T-helper 1 cell (primary cell): ENCODE data around the gene FADS3.

Experiments
- DNase-seq, 5 donors: peaks; one replicate each; pipeline ENCODE4 v3.0.0-alpha.2; 2012 to 2020

The FADS3 gene

DNA sequence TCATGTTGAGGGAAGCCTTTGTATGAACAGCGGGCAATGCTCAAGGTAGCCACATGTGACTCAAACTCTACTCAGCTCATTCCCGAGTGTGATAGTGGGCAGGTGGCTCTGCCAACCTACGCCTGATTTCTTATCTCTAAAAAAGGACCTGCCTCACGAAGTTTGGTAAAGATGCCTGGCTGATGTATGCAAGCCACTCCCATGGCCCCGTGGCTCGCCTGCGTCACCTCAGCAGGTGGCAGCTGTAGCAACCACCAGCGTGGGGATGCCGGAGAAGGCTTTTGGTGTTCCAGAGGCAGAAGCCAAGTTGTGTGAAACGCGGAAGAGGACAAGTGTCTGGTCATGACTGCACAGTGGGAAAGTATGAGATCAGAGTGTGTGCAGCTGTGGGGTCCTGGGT is 57.9 kb downstream of the FADS3 start:
- DNase-seq, result peak in 1 of 5 donors; percentile 26

DNA sequence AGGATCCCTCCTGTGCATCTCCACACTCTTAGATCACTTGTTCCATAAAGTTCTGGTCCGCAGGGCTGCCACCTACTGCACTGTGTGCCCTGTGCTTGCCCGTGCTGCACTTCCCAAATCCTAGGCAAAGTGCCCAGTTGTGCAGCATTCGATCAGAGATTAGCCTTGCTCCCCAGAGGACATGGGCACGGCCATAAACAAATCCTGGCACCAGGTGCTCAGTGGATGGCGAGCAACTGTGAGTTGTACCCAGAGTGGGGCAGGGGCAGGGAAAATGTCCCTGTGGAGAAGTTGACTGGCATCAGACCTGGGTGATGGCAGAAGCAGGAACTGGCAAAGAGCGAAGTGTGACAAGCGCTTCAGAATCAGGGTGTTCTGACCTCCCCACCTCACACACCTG is 58.6 kb downstream of the FADS3 start:
- no peak for DNase-seq

DNA sequence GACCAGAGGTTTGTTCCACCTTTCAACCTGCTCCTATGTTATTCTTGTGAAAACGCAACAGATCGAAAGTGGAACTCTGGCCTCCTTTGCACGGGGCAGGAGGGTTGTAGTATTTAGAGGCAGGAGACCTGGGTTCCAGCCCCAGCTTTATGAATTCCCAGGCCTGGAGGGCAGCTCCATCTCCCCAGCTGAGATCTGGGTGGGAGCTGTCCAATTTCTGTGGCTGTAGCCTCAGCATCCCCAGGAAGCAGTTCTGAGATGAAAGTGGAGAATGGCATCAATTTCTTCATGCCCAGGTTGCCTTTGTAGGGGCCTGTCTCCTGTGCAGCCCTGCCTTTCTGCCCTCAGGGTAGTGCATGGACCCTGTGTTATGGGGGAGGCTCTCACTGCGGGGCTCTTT is 59.1 kb downstream of the FADS3 start:
- DNase-seq, result no peak

DNA sequence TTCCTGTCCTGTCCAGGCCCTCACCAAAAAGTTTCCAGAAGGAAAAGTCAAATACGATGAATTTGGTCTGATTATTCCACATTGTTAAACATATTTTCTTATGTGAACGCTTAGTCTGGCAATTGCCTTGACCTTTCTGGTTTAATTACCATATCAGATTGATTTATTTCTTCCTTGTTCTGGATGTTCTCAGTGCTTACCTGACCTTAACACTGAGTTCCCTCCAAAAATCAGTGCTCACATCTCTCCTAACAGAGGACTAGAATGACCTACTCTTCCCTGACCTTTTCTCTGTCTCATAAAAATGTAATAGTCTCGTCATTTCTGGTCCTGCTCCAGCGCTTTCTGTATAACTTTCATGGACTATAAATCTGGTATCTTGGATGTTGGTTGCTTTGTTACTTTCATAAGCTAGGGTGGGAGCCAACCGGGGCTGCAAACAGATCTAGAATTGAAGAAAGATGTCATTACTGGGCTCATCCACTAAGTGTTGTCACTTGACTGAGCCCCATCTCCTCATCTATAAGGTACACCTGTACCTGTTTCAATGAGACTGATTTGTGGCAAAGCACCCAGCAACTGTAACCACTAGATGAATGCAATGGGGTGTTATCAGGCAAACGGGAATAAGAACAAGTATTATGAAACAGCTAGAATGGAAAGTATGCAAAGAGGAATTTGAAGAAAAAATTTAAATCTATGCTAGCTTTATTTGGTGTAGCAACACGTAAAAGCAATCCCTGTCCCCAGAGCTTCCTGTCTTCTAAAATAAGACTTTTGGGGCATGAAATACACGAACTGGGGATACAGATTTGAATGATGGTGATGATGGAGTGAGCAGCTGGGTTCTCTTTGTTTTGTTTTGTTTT is 60.9 kb downstream of the FADS3 start:
- DNase-seq, result no peak

DNA sequence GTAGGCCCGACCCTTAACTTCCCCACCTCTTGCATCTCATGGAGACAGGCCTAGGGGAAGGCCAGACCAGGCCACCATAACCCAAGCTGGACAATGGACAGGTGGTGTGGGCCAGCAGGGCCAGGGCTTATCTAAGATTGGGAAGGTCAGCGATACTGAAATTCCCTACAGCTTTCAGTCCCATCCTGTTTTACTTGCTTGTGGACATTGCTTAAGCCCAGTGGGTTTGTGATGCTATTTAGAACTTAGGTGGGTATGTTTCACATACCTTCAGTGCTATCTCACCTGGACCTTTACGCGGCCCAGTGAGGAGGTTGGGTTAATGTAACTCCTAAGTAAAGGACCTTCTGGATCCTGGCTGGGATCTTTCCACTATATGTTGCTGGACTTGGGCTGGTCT is 61.5 kb downstream of the FADS3 start:
- no peak for DNase-seq

DNA sequence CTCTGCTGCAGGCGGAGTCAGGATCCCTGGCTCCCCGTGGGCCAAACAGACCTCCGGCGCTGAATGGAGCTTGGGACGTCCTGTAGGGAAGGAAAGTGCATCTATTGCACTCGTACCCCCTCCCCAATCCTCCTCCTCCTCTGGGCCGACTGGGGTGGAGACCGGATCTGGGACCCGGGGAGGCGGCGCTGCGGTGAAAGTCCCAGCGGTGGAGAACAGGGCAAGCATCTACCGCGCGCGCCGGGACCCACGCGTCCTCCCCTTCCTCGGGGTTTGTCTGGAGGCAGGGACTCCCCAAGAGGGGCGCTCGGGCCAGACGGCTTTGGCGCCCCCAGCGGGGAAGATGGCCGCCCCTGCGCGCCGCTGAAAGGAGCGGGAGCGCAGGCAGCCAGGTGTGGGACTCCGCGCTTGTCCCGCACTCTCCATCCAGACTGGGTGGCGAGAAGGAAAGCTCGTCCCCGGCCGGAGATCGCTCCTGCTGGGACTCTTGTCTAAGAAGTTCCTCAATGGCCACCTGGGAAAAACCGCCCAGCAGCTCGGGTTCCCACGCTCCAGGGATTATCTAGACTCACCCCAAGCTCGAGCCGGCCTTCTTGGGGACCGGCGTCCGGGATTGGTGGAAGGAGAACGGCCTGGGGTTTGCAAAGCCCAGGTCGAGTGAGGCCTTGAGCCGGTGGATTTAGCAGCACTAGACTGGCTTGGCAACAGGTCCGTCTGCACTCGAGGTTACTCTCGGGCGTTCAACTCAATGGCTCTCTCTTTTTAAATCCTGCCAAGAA is 62.5 kb downstream of the FADS3 start:
- peak in 1 of 5 donors; percentile 64 for DNase-seq

DNA sequence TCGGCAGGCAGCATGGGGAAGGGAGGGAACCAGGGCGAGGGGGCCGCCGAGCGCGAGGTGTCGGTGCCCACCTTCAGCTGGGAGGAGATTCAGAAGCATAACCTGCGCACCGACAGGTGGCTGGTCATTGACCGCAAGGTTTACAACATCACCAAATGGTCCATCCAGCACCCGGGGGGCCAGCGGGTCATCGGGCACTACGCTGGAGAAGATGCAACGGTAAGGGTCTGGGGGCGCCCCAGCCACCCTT is 63.0 kb downstream of the FADS3 start:
- no peak for DNase-seq

DNA sequence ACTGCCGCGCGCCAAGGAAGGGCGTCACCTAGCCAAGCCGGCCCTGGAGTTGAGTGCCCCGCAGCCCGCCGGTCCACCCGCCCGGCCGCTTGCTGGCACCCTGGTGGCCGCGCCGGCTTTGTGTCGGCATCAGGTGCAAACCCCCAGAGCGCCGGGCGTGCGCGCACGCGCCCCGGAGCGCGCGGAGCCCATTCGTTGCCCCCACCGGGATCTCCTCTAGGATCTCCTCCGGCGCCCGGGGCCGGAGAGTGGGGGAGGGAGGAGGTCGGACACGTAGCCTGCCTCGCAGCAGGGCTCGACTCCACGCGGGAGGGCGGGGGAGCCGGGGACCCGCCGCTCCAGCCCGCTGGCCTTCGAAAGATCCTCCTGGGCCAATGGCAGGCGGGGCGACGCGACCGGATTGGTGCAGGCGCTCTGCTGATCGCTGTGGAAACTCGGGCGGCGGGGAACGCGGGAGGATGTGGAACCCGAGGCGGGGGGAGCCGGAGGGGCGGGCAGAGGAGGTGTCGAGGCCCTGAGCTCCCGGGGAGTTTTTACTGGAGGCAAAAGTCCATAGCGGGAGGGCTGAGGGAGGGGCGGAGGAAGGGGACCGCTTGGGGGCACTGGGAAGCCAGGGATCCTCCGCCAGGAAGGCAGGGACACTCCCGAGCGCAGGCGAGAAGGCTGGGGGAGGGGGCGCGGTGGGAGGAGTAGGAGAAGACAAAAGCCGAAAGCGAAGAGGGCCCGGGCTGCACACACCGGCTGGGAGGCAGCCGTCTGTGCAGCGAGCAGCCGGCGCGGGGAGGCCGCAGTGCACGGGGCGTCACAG is 63.6 kb downstream of the FADS3 start, which contains the start of gene FADS2:
TSS of gene FADS2 (plus strand) at position 730 of the 808 bp plus-strand sequence. CDS start 91 bp downstream, outside the sequence.
- peak; percentile 39 to 90 (median 43) for DNase-seq

DNA sequence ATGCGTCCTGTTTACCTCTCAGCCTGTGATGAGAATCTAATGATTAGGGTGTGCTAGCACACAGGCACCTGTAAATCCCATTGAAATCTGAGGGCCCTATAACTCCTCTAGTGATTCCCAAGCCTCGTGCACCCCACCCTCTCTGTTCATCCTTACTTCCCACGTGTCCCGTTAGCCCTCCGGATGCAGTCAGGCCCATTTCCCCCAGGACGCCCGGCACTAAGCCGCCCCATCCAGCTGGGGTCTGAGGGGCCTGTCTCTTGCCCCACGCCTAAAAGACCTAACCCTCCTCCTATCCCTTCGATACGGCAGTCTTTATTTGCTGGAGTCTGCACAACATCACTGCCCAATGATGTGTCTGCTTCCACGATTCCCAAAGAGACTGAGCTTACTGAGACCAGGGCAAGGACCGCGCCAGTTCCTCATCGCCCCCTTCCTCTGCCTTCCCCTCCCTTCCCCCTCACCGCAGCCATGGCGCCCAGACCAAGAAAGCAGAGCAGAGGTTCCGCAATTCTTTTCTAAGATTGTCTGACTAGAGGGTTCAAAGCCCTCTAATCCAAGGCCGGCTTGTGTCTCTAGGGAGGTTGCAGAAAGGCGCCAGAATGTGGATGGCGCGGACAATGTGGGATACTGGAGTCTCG is 64.3 kb downstream of the FADS3 start:
- DNase-seq, result no peak
